ENCODE results near the gene PRAMEF1.

PRAMEF1 gene

GRCh38 chr1:12774801-12775345 is 16.3 kb upstream of the PRAMEF1 start:
- Histone ChIP-seq H3K27ac (ENCODE audit: low read length, poor library complexity, severe bottlenecking) (no peak overlapping the region), H3K79me1 (replicated peaks; ENCODE audit: low read length, poor library complexity, severe bottlenecking) (no peaks in the 10 kb centered on the region), H3K9me3 (ENCODE audit: control insufficient read depth, low read length) (no peaks in the 10 kb centered on the region), H3K23ac (ENCODE audit: low read length in 2 of 2) (no peak overlapping the region), H4K91ac (ENCODE audit: low read length) (no peak overlapping the region), H2AK5ac (ENCODE audit: low read length, severe bottlenecking) (no peak overlapping the region), H3K4me1 (ENCODE audit: control insufficient read depth, insufficient read depth, low read depth, low read length) (no peaks in the 10 kb centered on the region), H2BK120ac (ENCODE audit: low read depth, low read length) (no peak overlapping the region), H3K4ac (ENCODE audit: low read depth in 1 of 2, low read length in 2 of 2) (no peak overlapping the region), H3K4me2 (ENCODE audit: low read length, poor library complexity, severe bottlenecking) (no peak overlapping the region), H3K9ac (ENCODE audit: low read length) (no peak overlapping the region), H2BK5ac (ENCODE audit: low read depth, low read length, poor library complexity, severe bottlenecking) (no peak overlapping the region), H2BK12ac (ENCODE audit: low read length in 2 of 2) (no peak overlapping the region), H3K27me3 (ENCODE audit: control insufficient read depth in 1 of 2, insufficient read depth in 1 of 2, low read length in 2 of 2) (peaks cover 0 to 22% of the 10 kb centered on the region in 2 experiments), H2AFZ (ENCODE audit: low read depth, low read length) (no peak overlapping the region), H3K14ac (ENCODE audit: low read length in 2 of 2) (no peak overlapping the region), H3K4me3 (ENCODE audit: insufficient read depth in 1 of 2, low read depth in 1 of 2, low read length in 2 of 2) (no peak overlapping the region), H3K36me3 (ENCODE audit: control insufficient read depth in 1 of 2, insufficient read depth in 2 of 2, low read depth in 1 of 2, low read length in 2 of 2) (no peaks in the 10 kb centered on the region), H3K18ac (ENCODE audit: low read depth in 1 of 2, low read length in 2 of 2) (no peak overlapping the region), H2BK15ac (ENCODE audit: low read depth, poor library complexity, severe bottlenecking) (no peak overlapping the region), H4K8ac (ENCODE audit: low read length) (no peak overlapping the region)
- WGBS, result 64% methylated on average over 5 of the region's 5 CpGs
- no peak for DNase-seq

- 60% methylated on average over 6 of the region's 8 CpGs for WGBS
- no peak for DNase-seq
- Histone ChIP-seq H2BK15ac (ENCODE audit: low read depth, poor library complexity, severe bottlenecking) (no peak overlapping the region), H3K4me1 (ENCODE audit: control insufficient read depth, insufficient read depth, low read depth, low read length) (no peaks in the 10 kb centered on the region), H3K4me2 (ENCODE audit: low read length, poor library complexity, severe bottlenecking) (no peak overlapping the region), H3K36me3 (ENCODE audit: control insufficient read depth in 1 of 2, insufficient read depth in 2 of 2, low read depth in 1 of 2, low read length in 2 of 2) (no peaks in the 10 kb centered on the region), H3K9ac (ENCODE audit: low read length) (no peak overlapping the region), H3K14ac (ENCODE audit: low read length in 2 of 2) (no peak overlapping the region), H3K4ac (ENCODE audit: low read depth in 1 of 2, low read length in 2 of 2) (no peak overlapping the region), H3K18ac (ENCODE audit: low read depth in 1 of 2, low read length in 2 of 2) (no peak overlapping the region), H4K91ac (ENCODE audit: low read length) (no peak overlapping the region), H2AK5ac (ENCODE audit: low read length, severe bottlenecking) (no peak overlapping the region), H3K27ac (ENCODE audit: low read length, poor library complexity, severe bottlenecking) (no peak overlapping the region), H3K9me3 (ENCODE audit: control insufficient read depth, low read length) (no peaks in the 10 kb centered on the region), H4K8ac (ENCODE audit: low read length) (no peak overlapping the region), H2BK5ac (ENCODE audit: low read depth, low read length, poor library complexity, severe bottlenecking) (no peak overlapping the region), H2AFZ (ENCODE audit: low read depth, low read length) (no peak overlapping the region), H2BK12ac (ENCODE audit: low read length in 2 of 2) (no peak overlapping the region), H3K4me3 (ENCODE audit: insufficient read depth in 1 of 2, low read depth in 1 of 2, low read length in 2 of 2) (no peak overlapping the region), H3K27me3 (ENCODE audit: control insufficient read depth in 1 of 2, insufficient read depth in 1 of 2, low read length in 2 of 2) (peaks cover 0 to 16% of the 10 kb centered on the region in 2 experiments), H3K23ac (ENCODE audit: low read length in 2 of 2) (no peak overlapping the region), H3K79me1 (replicated peaks; ENCODE audit: low read length, poor library complexity, severe bottlenecking) (no peaks in the 10 kb centered on the region), H2BK120ac (ENCODE audit: low read depth, low read length) (no peak overlapping the region)
These were observed 15.8 kb upstream of the PRAMEF1 start for GRCh38 chr1:12775443-12775842.

- Histone ChIP-seq H3K4ac (ENCODE audit: low read depth in 1 of 2, low read length in 2 of 2) (no peak overlapping the region), H3K4me1 (ENCODE audit: control insufficient read depth, insufficient read depth, low read depth, low read length) (no peaks in the 10 kb centered on the region), H3K23ac (ENCODE audit: low read length in 2 of 2) (no peak overlapping the region), H4K8ac (ENCODE audit: low read length) (no peak overlapping the region), H3K4me3 (ENCODE audit: insufficient read depth in 1 of 2, low read depth in 1 of 2, low read length in 2 of 2) (no peak overlapping the region), H2AFZ (ENCODE audit: low read depth, low read length) (no peak overlapping the region), H2BK12ac (ENCODE audit: low read length in 2 of 2) (no peak overlapping the region), H4K91ac (ENCODE audit: low read length) (no peak overlapping the region), H3K9ac (ENCODE audit: low read length) (no peak overlapping the region), H3K79me1 (replicated peaks; ENCODE audit: low read length, poor library complexity, severe bottlenecking) (no peaks in the 10 kb centered on the region), H3K36me3 (ENCODE audit: control insufficient read depth in 1 of 2, insufficient read depth in 2 of 2, low read depth in 1 of 2, low read length in 2 of 2) (no peaks in the 10 kb centered on the region), H3K14ac (ENCODE audit: low read length in 2 of 2) (no peak overlapping the region), H3K9me3 (ENCODE audit: control insufficient read depth, low read length) (no peaks in the 10 kb centered on the region), H3K18ac (ENCODE audit: low read depth in 1 of 2, low read length in 2 of 2) (no peak overlapping the region), H2AK5ac (ENCODE audit: low read length, severe bottlenecking) (no peak overlapping the region), H3K27ac (ENCODE audit: low read length, poor library complexity, severe bottlenecking) (no peak overlapping the region), H2BK120ac (ENCODE audit: low read depth, low read length) (no peak overlapping the region), H2BK5ac (ENCODE audit: low read depth, low read length, poor library complexity, severe bottlenecking) (no peak overlapping the region), H2BK15ac (ENCODE audit: low read depth, poor library complexity, severe bottlenecking) (no peak overlapping the region), H3K4me2 (ENCODE audit: low read length, poor library complexity, severe bottlenecking) (no peak overlapping the region), H3K27me3 (ENCODE audit: control insufficient read depth in 1 of 2, insufficient read depth in 1 of 2, low read length in 2 of 2) (peaks cover 0 to 9% of the 10 kb centered on the region in 2 experiments)
- 82% methylated on average over 15 of the region's 15 CpGs for WGBS
- DNase-seq, result no peak
These were observed 14.2 kb upstream of the PRAMEF1 start for GRCh38 chr1:12776801-12777557.

GRCh38 chr1:12778061-12778460 is 13.1 kb upstream of the PRAMEF1 start:
- no peak overlapping the region for H3K4me2 ChIP-seq (ENCODE audit: low read length, poor library complexity, severe bottlenecking)
- no peak overlapping the region for H3K18ac ChIP-seq (ENCODE audit: low read depth in 1 of 2, low read length in 2 of 2)
- H3K9me3 ChIP-seq (ENCODE audit: control insufficient read depth, low read length), result no peaks in the 10 kb centered on the region
- no peaks in the 10 kb centered on the region for H3K36me3 ChIP-seq (ENCODE audit: control insufficient read depth in 1 of 2, insufficient read depth in 2 of 2, low read depth in 1 of 2, low read length in 2 of 2)
- no peak overlapping the region for H2BK12ac ChIP-seq (ENCODE audit: low read length in 2 of 2)
- no peak overlapping the region for H3K27ac ChIP-seq (ENCODE audit: low read length, poor library complexity, severe bottlenecking)
- no peak overlapping the region for H3K9ac ChIP-seq (ENCODE audit: low read length)
- no peak overlapping the region for H3K4ac ChIP-seq (ENCODE audit: low read depth in 1 of 2, low read length in 2 of 2)
- no peak overlapping the region for H4K8ac ChIP-seq (ENCODE audit: low read length)
- no peak overlapping the region for H2AK5ac ChIP-seq (ENCODE audit: low read length, severe bottlenecking)
- H2BK5ac ChIP-seq (ENCODE audit: low read depth, low read length, poor library complexity, severe bottlenecking), result no peak overlapping the region
- no peak overlapping the region for H2BK120ac ChIP-seq (ENCODE audit: low read depth, low read length)
- H2AFZ ChIP-seq (ENCODE audit: low read depth, low read length), result no peak overlapping the region
- no peak overlapping the region for H3K14ac ChIP-seq (ENCODE audit: low read length in 2 of 2)
- H3K4me1 ChIP-seq (ENCODE audit: control insufficient read depth, insufficient read depth, low read depth, low read length), result no peaks in the 10 kb centered on the region
- DNase-seq, result no peak
- H3K27me3 ChIP-seq (ENCODE audit: control insufficient read depth in 1 of 2, insufficient read depth in 1 of 2, low read length in 2 of 2), result peaks cover 0 to 9% of the 10 kb centered on the region in 2 experiments
- H4K91ac ChIP-seq (ENCODE audit: low read length), result no peak overlapping the region
- H2BK15ac ChIP-seq (ENCODE audit: low read depth, poor library complexity, severe bottlenecking), result no peak overlapping the region
- no peak overlapping the region for H3K23ac ChIP-seq (ENCODE audit: low read length in 2 of 2)
- no peaks in the 10 kb centered on the region for H3K79me1 ChIP-seq (replicated peaks; ENCODE audit: low read length, poor library complexity, severe bottlenecking)
- 53% methylated on average over 4 of the region's 4 CpGs for WGBS
- H3K4me3 ChIP-seq (ENCODE audit: insufficient read depth in 1 of 2, low read depth in 1 of 2, low read length in 2 of 2), result no peak overlapping the region

Measured in mesenchymal stem cell (in vitro differentiated cells and primary cell).